ENCODE measurements around the gene CD300LF.

- no peak for TF ChIP-seq CTCF (IDR thresholded peaks at IDR 0.05; ENCODE audit: insufficient read depth, low read length, poor library complexity, severe bottlenecking)
- no peak for TF ChIP-seq EZH2phosphoT487 (conservative IDR thresholded peaks at IDR 0.05; ENCODE audit: low read length)
Measured at GRCh38 chr17:74703311-74703710, 9.4 kb downstream of the CD300LF start.

Measured in SU-DHL-6 (cell line).